Measurements from ENCODE around the gene JAK1. TPM values are rescaled to one million over a fixed set of nuclear protein-coding genes. Genes with fewer than 3 reads are reported as not detected.

JAK1 gene
- total and polyA plus RNA-seq, 9 of the 15 experiments (the other 6 are each of a cell fraction or from before 2014, with no cell fraction given) = 9.7 to 44.1 (median 42.5) TPM

DNA sequence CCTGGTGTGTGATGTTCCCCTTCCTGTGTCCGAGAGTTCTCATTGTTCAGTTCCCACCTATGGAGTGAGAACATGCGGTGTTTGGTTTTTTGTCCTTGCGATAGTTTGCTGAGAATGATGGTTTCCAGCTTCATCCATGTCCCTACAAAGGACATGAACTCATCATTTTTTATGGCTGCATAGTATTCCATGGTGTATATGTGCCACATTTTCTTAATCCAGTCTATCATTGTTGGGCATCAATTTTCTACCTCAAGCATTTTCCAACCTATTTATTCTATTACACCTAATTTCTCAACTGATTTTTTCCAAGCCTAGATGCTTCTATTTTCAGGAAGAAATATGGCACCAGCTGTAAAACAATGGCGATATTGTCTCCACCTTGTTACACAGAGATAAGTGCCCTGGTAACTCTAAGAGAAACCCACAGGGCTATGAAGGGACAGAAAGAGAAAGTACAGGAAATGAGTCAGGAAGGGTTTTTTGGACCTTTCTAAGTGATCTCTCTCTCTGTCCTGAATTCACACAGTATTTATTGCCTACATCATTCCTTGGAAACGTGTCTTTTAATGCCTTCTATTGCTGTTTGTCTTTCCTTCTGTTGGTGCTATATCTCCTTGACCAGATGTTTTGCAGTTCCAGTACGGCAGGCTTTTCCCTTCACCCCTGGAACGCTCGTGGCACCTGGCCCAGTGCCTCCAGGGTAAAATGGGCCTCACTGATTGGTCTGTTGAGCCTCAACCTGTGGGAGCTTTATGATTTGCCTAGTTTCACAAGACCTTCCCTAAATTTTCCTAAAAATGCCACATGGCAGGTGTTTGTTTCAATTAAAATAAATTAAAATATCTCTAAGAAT is 14.6 kb upstream of the JAK1 start:
- WGBS (ENCODE audit: insufficient coverage, low coverage, missing lambda C conversion rate) = 49% methylated on average over 8 of the region's 8 CpGs

More for the DNA sequence above, 14.6 kb upstream of the JAK1 start:
- CTCF ChIA-PET (ENCODE audit: low intra/inter-chr PET ratio) = no interaction called here
- no peaks in the 10 kb centered on the region for H3K36me3 ChIP-seq (ENCODE audit: control insufficient read depth, insufficient read depth, low read length)
- H3K9ac ChIP-seq (ENCODE audit: insufficient read depth in 1 of 2, low read depth in 2 of 2, low read length in 2 of 2) = no peak overlapping the region
- POLR2A ChIA-PET = no interaction called here
- H4K20me1 ChIP-seq (replicated peaks; ENCODE audit: control insufficient read depth, insufficient read depth, low read length) = no peaks in the 10 kb centered on the region
- DNase-seq (ENCODE audit: extremely low read depth in 1 of 4, low spot score in 3 of 4) = no peak
- no peaks in the 10 kb centered on the region for H3K27me3 ChIP-seq (ENCODE audit: control insufficient read depth in 2 of 2, insufficient read depth in 2 of 2, low read length in 2 of 2)
- H2AFZ ChIP-seq (ENCODE audit: low read depth, low read length) = no peak overlapping the region
- no peak overlapping the region for H3K27ac ChIP-seq (ENCODE audit: extremely low read depth, low read depth, low read length)
- no peak overlapping the region for H3K4me3 ChIP-seq
- intact Hi-C loops (cut with micrococcal nuclease) (no loop called here), in situ Hi-C loops (cut with MboI) (no loop called here)
- no peak for FAIRE-seq
- H3K4me2 ChIP-seq (ENCODE audit: insufficient read depth, low read length) = no peak overlapping the region
- no peaks in the 10 kb centered on the region for H3K79me2 ChIP-seq (ENCODE audit: control insufficient read depth, insufficient read depth, low read length)
- H3K4me1 ChIP-seq (replicated peaks in 1 of 2; ENCODE audit: control insufficient read depth in 2 of 2, insufficient read depth in 2 of 2, low read length in 2 of 2) = no peaks in the 10 kb centered on the region; a peak in 1 of 5 replicates
- no TSS peak for BruUV-seq (replicated peaks)
- no peaks in the 10 kb centered on the region for H3K9me3 ChIP-seq (replicated peaks; ENCODE audit: control insufficient read depth, insufficient read depth, low read depth, low read length)
- no peaks in the 10 kb centered on the region for H3K9me1 ChIP-seq (ENCODE audit: control insufficient read depth, insufficient read depth, low read length)
- no peak for ATAC-seq
- peak; percentile 32; the same call in 1 of the 2 replicates for TF ChIP-seq CBFA2T3 (IDR thresholded peaks at IDR 0.05)
- TF ChIP-seq POLR2AphosphoS2 (IDR thresholded peaks at IDR 0.05; ENCODE audit: low read length) = no peak
- peak; percentile 70; the same call in 1 of the 2 replicates for TF ChIP-seq BCOR (IDR thresholded peaks at IDR 0.05)
- TF ChIP-seq SOX6 (IDR thresholded peaks at IDR 0.05) = 0 out of 2 replicates have a peak, but pooled peaks have one; percentile 20
- no peak for TF ChIP-seq HDAC6 (IDR thresholded peaks at IDR 0.05; ENCODE audit: low read depth, low read length)
- TF ChIP-seq NFIC (IDR thresholded peaks at IDR 0.05) = 0 out of 2 replicates have a peak, but pooled peaks have one; percentile 10
- peak; percentile 88 for TF ChIP-seq ZNF146 (CRISPR knock-in tag; IDR thresholded peaks at IDR 0.05; ENCODE audit: unreplicated experiment)
- no peak for TF ChIP-seq NONO (IDR thresholded peaks at IDR 0.05; ENCODE audit: low read depth in 2 of 2, low read length in 1 of 2)
- no peak for TF ChIP-seq YY1 (IDR thresholded peaks at IDR 0.05; ENCODE audit: borderline replicate concordance in 1 of 3, control insufficient read depth in 1 of 3, extremely low read depth in 1 of 3, insufficient read depth in 3 of 3, insufficient read length in 1 of 3, insufficient replicate concordance in 2 of 3, low read depth in 1 of 3, low read length in 2 of 3)
- no peak for TF ChIP-seq POLR3G (IDR thresholded peaks at IDR 0.05; ENCODE audit: extremely low read depth, insufficient read length, insufficient replicate concordance)
- TF ChIP-seq TEAD2 (tag; IDR thresholded peaks at IDR 0.05) = no peak
- TF ChIP-seq SMARCA5 (IDR thresholded peaks at IDR 0.05) = 0 out of 2 replicates have a peak, but pooled peaks have one; percentile 30
- peak; percentile 44 for TF ChIP-seq RBM25 (IDR thresholded peaks at IDR 0.05; ENCODE audit: low read depth, low read length, severe bottlenecking)
- TF ChIP-seq CREBBP (IDR thresholded peaks at IDR 0.05; ENCODE audit: low read depth, low read length) = no peak

Measured in K562 (cell line).